Spinal cord (tissue), 10 donors: ENCODE results near the gene USP17L10. TPM values are rescaled to one million over a fixed set of nuclear protein-coding genes. Genes with fewer than 3 reads are reported as not detected.
"Not testable (repeated sequence)": the region's sequence is repeated elsewhere in the genome, so short reads cannot be mapped to it uniquely, and the experiment has no call there.

Experiments used
- DNase-seq, 6 donors: peaks; one replicate each; pipeline versions ENCODE4 v3.0.0 to v3.0.0-alpha.2; 2013 to 2015; ENCODE audit warnings: low spot score in 6 of 6, low read depth in 4 of 6
- H3K27ac ChIP-seq: one replicate; pipeline ENCODE4 v1.5.1; 2013; ENCODE audit warnings: low read depth, low read length, control low read depth
- H3K27me3 ChIP-seq: one replicate; pipeline ENCODE4 v1.6.1; 2013; ENCODE audit warnings: low read length; ENCODE audit not compliant: control insufficient read depth, insufficient read depth
- H3K36me3 ChIP-seq: one replicate; pipeline ENCODE4 v1.6.1; 2013; ENCODE audit warnings: low read length; ENCODE audit not compliant: control insufficient read depth, insufficient read depth
- H3K4me1 ChIP-seq: one replicate; pipeline ENCODE4 v1.6.1; 2013; ENCODE audit warnings: low read length; ENCODE audit not compliant: control insufficient read depth, insufficient read depth
- H3K4me3 ChIP-seq: one replicate; pipeline ENCODE4 v1.5.1; 2013; ENCODE audit warnings: low read depth, low read length, control low read depth
- H3K9me3 ChIP-seq: one replicate; pipeline ENCODE4 v1.6.1; 2013; ENCODE audit warnings: low read length; ENCODE audit not compliant: control insufficient read depth, insufficient read depth
- WGBS: methylation state at CpG from one replicate; pipeline ENCODE4 v1.1.5; 2013; ENCODE audit warnings: missing lambda C conversion rate; ENCODE audit not compliant: insufficient coverage; 5-methylcytosine and 5-hydroxymethylcytosine counted together
- long read RNA-seq, 4 donors: transcript quantifications; one replicate each; lab custom pipeline, GENCODE V29; 2026
- polyA plus RNA-seq, 2 donors: library from polyadenylated mRNA; unstranded; fragments of 120-200 nt; gene quantifications; one replicate each; pipeline ENCODE4 v1.2.1, GENCODE V29; 2013; ENCODE audit not compliant: insufficient read length in 2 of 2
- total RNA-seq, 2 donors: library from RNA; depleted of rRNA in 1 of 2; stranded (reverse); fragments of 120-200 nt in 1 of 2; fragments of >200 nt in 1 of 2; gene quantifications; one replicate each; pipeline versions ENCODE4 v1.2.3 to v1.2.4, GENCODE V29; 2013 to 2014
- donor health status: healthy.

The USP17L10 gene, protein sequence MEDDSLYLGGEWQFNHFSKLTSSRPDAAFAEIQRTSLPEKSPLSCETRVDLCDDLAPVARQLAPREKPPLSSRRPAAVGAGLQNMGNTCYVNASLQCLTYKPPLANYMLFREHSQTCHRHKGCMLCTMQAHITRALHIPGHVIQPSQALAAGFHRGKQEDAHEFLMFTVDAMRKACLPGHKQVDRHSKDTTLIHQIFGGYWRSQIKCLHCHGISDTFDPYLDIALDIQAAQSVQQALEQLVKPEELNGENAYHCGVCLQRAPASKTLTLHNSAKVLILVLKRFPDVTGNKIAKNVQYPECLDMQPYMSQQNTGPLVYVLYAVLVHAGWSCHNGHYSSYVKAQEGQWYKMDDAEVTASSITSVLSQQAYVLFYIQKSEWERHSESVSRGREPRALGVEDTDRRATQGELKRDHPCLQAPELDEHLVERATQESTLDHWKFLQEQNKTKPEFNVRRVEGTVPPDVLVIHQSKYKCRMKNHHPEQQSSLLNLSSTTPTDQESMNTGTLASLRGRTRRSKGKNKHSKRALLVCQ
- not detected for total RNA-seq
- polyA plus RNA-seq, result not detected
- long read RNA-seq, donor 1, result 0 reads
- long read RNA-seq, donor 2, result 0 reads
- long read RNA-seq, donor 3, result 0 reads
- long read RNA-seq, donor 4, result 0 reads

DNA sequence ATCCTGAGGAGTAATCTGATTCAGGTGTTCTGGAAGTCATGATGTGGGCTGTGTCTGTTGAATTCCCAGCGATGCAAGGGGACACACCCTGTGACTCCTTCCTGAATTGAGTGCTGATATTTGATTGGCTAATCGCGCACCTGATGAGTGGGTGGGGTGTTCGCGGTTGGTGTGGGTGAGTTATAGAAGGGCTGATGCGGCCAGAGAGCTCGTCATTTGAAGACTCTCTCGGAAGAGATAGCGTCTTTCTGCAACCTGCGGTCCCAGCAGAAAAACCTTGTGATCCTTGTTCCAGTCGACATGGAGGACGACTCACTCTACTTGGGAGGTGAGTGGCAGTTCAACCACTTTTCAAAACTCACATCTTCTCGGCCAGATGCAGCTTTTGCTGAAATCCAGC, at the start of gene USP17L10:
TSS of gene USP17L10 (plus strand) at position 301 of the 400 bp plus-strand sequence. CDS start at position 301, 0 bp downstream.
- H3K27ac ChIP-seq, DNase-seq, H3K9me3 ChIP-seq, H3K36me3 ChIP-seq, H3K4me1 ChIP-seq, H3K4me3 ChIP-seq, H3K27me3 ChIP-seq: not testable (repeated sequence)
- WGBS, result no CpG with 5 or more reads among the region's 13 CpGs

DNA sequence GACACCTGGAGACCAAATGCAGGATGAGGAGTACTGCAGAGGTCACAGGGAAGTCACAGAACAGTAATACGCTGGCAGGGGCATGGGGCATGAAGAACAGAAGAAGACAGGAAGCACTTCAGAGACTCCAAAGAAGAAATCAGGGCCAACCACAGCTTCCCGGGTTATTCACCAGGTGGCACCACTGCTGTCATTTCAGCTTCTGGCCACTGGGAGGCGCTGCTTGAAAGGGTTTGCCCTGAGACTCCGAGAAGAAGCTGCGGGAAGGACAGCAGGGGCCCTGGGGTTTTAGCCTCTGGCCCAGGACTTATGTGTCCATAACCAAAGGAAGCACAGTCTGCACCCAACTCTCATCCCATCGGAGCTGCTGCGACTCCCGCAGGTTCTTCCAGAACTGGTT, 44.5 kb upstream of the USP17L10 start:
- DNase-seq, H3K27me3 ChIP-seq, H3K9me3 ChIP-seq, H3K4me3 ChIP-seq, H3K27ac ChIP-seq, H3K4me1 ChIP-seq, H3K36me3 ChIP-seq: not testable (repeated sequence)
- 0% methylated on average over 1 of the region's 8 CpGs for WGBS

DNA sequence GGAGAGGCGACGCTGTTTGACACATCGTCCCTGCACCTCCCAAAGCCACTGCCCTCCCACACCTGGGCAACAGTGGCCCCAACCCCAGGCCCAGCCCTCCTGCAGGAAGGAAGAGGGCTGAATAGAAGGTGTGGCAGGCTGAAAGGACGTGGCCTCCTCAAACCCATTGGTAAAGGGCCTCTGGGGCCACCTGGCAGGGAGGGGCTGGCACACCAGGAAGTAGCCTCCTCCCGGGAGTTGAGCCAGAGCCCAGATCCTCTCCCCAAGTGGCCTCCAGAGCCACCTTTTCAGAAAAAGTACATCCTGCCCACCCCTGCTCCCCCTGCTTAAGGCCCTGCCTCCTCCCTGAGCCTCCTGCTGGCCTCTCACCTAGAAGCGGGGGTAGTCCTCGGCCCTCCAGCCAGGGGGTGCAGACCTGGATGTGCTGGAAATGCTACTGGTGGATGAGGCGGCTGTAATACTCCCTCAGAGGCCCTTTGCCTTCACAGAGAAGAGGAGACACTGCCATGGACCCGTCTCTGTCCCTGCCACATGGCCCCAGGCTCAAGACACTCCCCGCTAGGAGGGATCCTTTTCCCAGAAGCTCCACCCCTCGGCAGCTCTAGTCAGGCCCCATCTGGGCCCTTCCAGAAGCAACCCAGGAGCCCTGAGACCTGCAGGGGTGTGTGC, 40.5 kb upstream of the USP17L10 start, which contains the start of gene FAM90A26:
TSS of gene FAM90A26 (plus strand) at position 619 of the 669 bp plus-strand sequence. CDS start 2,764 bp downstream, outside the sequence.
- H3K27me3 ChIP-seq, H3K4me1 ChIP-seq, H3K27ac ChIP-seq, H3K4me3 ChIP-seq, H3K36me3 ChIP-seq, DNase-seq, H3K9me3 ChIP-seq: not testable (repeated sequence)
- WGBS, result 55% methylated on average over 2 of the region's 11 CpGs

DNA sequence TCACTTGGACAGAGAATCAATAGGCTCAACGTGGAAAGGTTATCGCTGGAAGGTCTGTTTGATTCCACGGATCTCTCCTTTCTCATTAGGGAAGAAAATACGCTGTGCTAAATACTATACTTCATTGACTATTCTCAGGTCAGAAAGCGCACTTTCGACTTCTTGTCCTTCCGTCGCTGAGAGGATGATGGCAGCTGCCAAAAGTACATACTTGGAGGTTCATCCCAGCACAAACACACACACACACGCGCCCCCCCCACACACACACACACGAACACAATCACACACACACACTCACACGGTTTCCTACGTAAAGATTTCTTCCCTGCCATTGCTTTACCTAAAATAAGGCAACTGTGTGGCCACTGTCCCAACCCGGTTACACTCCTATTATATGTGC, 4.2 kb downstream of the USP17L10 start:
- H3K4me3 ChIP-seq, DNase-seq, H3K27me3 ChIP-seq, H3K27ac ChIP-seq, H3K4me1 ChIP-seq, H3K36me3 ChIP-seq, H3K9me3 ChIP-seq: not testable (repeated sequence)
- 98% methylated on average over 5 of the region's 14 CpGs for WGBS

DNA sequence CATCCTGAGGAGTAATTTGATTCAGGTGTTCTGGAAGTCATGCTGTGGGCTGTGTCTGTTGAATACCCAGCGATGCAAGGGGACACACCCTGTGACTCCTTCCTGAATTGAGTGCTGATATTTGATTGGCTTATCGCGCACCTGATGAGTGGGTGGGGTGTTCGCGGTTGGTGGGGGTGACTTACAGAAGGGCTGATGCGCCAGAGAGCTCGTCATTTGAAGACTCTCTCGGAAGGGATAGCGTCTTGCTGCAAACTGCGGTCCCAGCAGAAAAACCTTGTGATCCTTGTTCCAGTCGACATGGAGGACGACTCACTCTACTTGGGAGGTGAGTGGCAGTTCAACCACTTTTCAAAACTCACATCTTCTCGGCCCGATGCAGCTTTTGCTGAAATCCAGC, 4.6 kb downstream of the USP17L10 start, which contains the start of gene USP17L11:
TSS of gene USP17L11 (plus strand) at position 301 of the 400 bp plus-strand sequence. CDS start at position 301, 0 bp downstream.
- not testable (repeated sequence) for H3K4me3 ChIP-seq, H3K27me3 ChIP-seq, DNase-seq, H3K36me3 ChIP-seq, H3K4me1 ChIP-seq, H3K27ac ChIP-seq, H3K9me3 ChIP-seq
- no CpG with 5 or more reads among the region's 14 CpGs for WGBS

DNA sequence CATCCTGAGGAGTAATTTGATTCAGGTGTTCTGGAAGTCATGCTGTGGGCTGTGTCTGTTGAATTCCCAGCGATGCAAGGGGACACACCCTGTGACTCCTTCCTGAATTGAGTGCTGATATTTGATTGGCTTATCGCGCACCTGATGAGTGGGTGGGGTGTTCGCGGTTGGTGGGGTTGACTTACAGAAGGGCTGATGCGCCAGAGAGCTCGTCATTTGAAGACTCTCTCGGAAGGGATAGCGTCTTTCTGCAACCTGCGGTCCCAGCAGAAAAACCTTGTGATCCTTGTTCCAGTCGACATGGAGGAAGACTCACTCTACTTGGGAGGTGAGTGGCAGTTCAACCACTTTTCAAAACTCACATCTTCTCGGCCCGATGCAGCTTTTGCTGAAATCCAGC, 9.4 kb downstream of the USP17L10 start, which contains the start of gene USP17L12:
TSS of gene USP17L12 (plus strand) at position 301 of the 400 bp plus-strand sequence. CDS start at position 301, 0 bp downstream.
- H3K27me3 ChIP-seq, H3K27ac ChIP-seq, H3K9me3 ChIP-seq, H3K4me3 ChIP-seq, H3K36me3 ChIP-seq, DNase-seq, H3K4me1 ChIP-seq: not testable (repeated sequence)
- no CpG with 5 or more reads among the region's 13 CpGs for WGBS

DNA sequence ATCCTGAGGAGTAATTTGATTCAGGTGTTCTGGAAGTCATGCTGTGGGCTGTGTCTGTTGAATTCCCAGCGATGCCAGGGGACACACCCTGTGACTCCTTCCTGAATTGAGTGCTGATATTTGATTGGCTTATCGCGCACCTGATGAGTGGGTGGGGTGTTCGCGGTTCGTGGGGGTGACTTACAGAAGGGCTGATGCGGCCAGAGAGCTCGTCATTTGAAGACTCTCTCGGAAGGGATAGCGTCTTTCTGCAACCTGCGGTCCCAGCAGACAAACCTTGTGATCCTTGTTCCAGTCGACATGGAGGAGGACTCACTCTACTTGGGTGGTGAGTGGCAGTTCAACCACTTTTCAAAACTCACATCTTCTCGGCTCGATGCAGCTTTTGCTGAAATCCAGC, 14.1 kb downstream of the USP17L10 start, which contains the start of gene USP17L13:
TSS of gene USP17L13 (plus strand) at position 301 of the 400 bp plus-strand sequence. CDS start at position 301, 0 bp downstream.
- H3K36me3 ChIP-seq, result not testable (repeated sequence)
- WGBS, result no CpG with 5 or more reads among the region's 14 CpGs

DNA sequence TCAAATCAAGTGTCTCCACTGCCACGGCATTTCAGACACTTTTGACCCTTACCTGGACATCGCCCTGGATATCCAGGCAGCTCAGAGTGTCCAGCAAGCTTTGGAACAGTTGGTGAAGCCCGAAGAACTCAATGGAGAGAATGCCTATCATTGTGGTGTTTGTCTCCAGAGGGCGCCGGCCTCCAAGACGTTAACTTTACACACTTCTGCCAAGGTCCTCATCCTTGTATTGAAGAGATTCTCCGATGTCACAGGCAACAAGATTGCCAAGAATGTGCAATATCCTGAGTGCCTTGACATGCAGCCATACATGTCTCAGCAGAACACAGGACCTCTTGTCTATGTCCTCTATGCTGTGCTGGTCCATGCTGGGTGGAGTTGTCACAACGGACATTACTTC, 19.8 kb downstream of the USP17L10 start:
- H3K36me3 ChIP-seq, H3K9me3 ChIP-seq, H3K27me3 ChIP-seq, H3K4me3 ChIP-seq, H3K27ac ChIP-seq, DNase-seq, H3K4me1 ChIP-seq: not testable (repeated sequence)
- WGBS, result no CpG with 5 or more reads among the region's 8 CpGs

More for the DNA sequence above, 14.1 kb downstream of the USP17L10 start, which contains the start of gene USP17L13:
- H3K4me3 ChIP-seq, H3K27ac ChIP-seq, DNase-seq, H3K27me3 ChIP-seq, H3K9me3 ChIP-seq, H3K4me1 ChIP-seq: not testable (repeated sequence)

DNA sequence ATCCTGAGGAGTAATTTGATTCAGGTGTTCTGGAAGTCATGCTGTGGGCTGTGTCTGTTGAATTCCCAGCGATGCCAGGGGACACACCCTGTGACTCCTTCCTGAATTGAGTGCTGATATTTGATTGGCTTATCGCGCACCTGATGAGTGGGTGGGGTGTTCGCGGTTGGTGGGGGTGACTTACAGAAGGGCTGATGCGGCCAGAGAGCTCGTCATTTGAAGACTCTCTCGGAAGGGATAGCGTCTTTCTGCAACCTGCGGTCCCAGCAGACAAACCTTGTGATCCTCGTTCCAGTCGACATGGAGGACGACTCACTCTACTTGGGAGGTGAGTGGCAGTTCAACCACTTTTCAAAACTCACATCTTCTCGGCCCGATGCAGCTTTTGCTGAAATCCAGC, 23.6 kb downstream of the USP17L10 start, which contains the start of gene USP17L15:
TSS of gene USP17L15 (plus strand) at position 301 of the 400 bp plus-strand sequence. CDS start at position 301, 0 bp downstream.
- not testable (repeated sequence) for DNase-seq, H3K36me3 ChIP-seq, H3K27me3 ChIP-seq, H3K27ac ChIP-seq, H3K9me3 ChIP-seq, H3K4me3 ChIP-seq, H3K4me1 ChIP-seq
- WGBS, result no CpG with 5 or more reads among the region's 15 CpGs
